ENCODE results near the gene ADAM12.

DNA sequence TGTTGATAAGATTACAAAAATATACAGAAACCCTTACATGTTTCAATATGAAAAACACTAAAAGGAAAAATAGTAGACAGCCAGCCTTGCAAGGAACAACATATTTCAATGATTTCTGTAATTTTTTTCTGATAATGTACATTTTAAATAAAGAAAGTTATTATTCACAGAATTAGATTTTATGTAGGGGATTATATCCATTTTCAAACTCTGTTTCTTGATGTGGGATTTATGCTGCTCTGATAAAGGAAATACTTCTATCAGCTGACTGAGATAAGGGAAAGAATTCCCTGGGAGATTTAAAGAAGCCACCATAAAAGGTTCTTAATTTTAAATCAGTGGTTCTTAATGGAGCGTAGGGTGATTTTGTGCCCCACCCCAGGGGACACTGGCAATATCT lies 180.4 kb downstream of the ADAM12 start:
- no peak for TF ChIP-seq POLR2A (IDR thresholded peaks at IDR 0.05)
- TF ChIP-seq, protein P1, sequence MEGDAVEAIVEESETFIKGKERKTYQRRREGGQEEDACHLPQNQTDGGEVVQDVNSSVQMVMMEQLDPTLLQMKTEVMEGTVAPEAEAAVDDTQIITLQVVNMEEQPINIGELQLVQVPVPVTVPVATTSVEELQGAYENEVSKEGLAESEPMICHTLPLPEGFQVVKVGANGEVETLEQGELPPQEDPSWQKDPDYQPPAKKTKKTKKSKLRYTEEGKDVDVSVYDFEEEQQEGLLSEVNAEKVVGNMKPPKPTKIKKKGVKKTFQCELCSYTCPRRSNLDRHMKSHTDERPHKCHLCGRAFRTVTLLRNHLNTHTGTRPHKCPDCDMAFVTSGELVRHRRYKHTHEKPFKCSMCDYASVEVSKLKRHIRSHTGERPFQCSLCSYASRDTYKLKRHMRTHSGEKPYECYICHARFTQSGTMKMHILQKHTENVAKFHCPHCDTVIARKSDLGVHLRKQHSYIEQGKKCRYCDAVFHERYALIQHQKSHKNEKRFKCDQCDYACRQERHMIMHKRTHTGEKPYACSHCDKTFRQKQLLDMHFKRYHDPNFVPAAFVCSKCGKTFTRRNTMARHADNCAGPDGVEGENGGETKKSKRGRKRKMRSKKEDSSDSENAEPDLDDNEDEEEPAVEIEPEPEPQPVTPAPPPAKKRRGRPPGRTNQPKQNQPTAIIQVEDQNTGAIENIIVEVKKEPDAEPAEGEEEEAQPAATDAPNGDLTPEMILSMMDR (IDR thresholded peaks at IDR 0.05) = no peak

All from adrenal gland (tissue), 5 donors.